Suprapubic skin (tissue), 4 donors: ENCODE data around the gene SCRN1.

ENCODE experiments used
- CTCF ChIP-seq, 2 donors: fragments of 200-600 bp in 1 of 2; fragments of 450-650 bp in 1 of 2; sonication (generic) in 1 of 2; IDR thresholded peaks; one replicate each; pipeline ENCODE4 v1.5.1; 2016 to 2019; ENCODE audit warnings: antibody characterized with exemption in 2 of 2, mild to moderate bottlenecking in 1 of 2, moderate library complexity in 1 of 2
- EP300 ChIP-seq: sonication (generic); formaldehyde crosslinking; IDR thresholded peaks from one replicate; pipeline ENCODE4 v1.6.1; 2017; ENCODE audit warnings: antibody characterized with exemption
- POLR2A ChIP-seq, 2 donors: fragments of 450-650 bp; IDR thresholded peaks; one replicate each; pipeline ENCODE4 v1.6.1; 2017; ENCODE audit warnings: antibody characterized with exemption in 2 of 2, mild to moderate bottlenecking in 2 of 2, moderate library complexity in 2 of 2
- POLR2AphosphoS5 ChIP-seq, 3 donors: sonication (generic); formaldehyde crosslinking; IDR thresholded peaks; one replicate each; pipeline ENCODE4 v1.6.1; 2017; ENCODE audit warnings: antibody characterized with exemption in 3 of 3

GRCh38 chr7:30028749-30029635 is 39.4 kb upstream of the SCRN1 start:
- no peak for TF ChIP-seq CTCF (IDR thresholded peaks at IDR 0.05)
- TF ChIP-seq EP300: no peak
- no peak for TF ChIP-seq POLR2AphosphoS5 (IDR thresholded peaks at IDR 0.05)
- TF ChIP-seq POLR2A (IDR thresholded peaks at IDR 0.05): no peak
